ENCODE results near the gene ACTMAP. TPM values are rescaled to one million over a fixed set of nuclear protein-coding genes. Genes with fewer than 3 reads are reported as not detected.

ACTMAP gene
- total and polyA plus RNA-seq, 2 of the 8 experiments (the other 6 are each of a cell fraction or from before 2014, with no cell fraction given) = 24.1 to 26.5 TPM

DNA sequence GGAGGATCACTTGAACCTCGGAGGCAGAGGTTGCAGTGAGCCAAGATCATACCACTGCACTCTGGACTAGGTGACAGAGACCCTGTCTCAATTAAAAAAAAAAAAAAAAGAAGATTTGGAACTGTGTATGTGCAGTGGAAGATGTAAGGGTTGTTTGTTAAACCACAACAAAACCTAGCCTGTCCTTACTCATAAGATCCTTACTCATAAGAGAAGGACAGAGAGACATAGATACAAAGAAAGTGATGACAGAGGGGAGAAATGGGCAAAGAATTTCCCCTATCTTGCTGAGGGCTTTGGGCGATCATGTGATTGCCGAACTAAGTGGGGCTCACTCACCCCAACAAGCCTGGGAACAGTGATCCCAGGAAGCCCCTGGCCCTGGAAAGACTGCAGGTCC is 25.4 kb downstream of the ACTMAP start:
- Histone ChIP-seq H3K27ac (ENCODE audit: low read depth, low read length) (no peak overlapping the region), H3K56ac (replicated peaks; ENCODE audit: insufficient read length, low read depth, low read length) (no peak overlapping the region), H3K4me3 (ENCODE audit: extremely low read depth in 1 of 4, insufficient read depth in 2 of 4, low read depth in 3 of 4, low read length in 4 of 4) (no peak overlapping the region), H2BK5ac (ENCODE audit: low read depth, low read length) (no peak overlapping the region), H4K8ac (ENCODE audit: extremely low read depth, insufficient read depth, low read length) (no peak overlapping the region), H4K91ac (replicated peaks; ENCODE audit: insufficient read length, low read length) (no peak overlapping the region), H3K4me1 (replicated peaks in 1 of 4; ENCODE audit: control insufficient read depth in 3 of 4, insufficient read depth in 4 of 4, low read length in 3 of 4) (no peaks in the 10 kb centered on the region), H3K79me2 (ENCODE audit: control insufficient read depth in 1 of 2, insufficient read depth in 2 of 2, low read length in 2 of 2) (peaks cover 0 to 12% of the 10 kb centered on the region in 2 experiments; a peak in 1 of 4 replicates), H2BK120ac (replicated peaks; ENCODE audit: low read depth, low read length) (no peak overlapping the region), H2BK15ac (ENCODE audit: low read length) (no peak overlapping the region), H3K9me3 (ENCODE audit: insufficient read depth in 2 of 2, low read depth in 1 of 2, low read length in 1 of 2) (no peaks in the 10 kb centered on the region), H3K27me3 (replicated peaks in 1 of 4; ENCODE audit: control insufficient read depth in 3 of 4, extremely low read depth in 1 of 4, insufficient read depth in 3 of 4, low read length in 3 of 4) (no peaks in the 10 kb centered on the region), H3K14ac (ENCODE audit: insufficient read length) (no peak overlapping the region), H2BK12ac (ENCODE audit: low read depth, low read length) (no peak overlapping the region), H3K4me2 (ENCODE audit: insufficient read depth in 1 of 2, low read depth in 2 of 2, low read length in 2 of 2) (no peak overlapping the region), H2BK20ac (ENCODE audit: low read length) (no peak overlapping the region), H4K5ac (ENCODE audit: insufficient read length, low read depth, low read length) (no peak overlapping the region), H3K79me1 (ENCODE audit: low read depth, low read length) (peaks cover 7% of the 10 kb centered on the region), H3K23me2 (ENCODE audit: low read depth, low read length) (no peaks in the 10 kb centered on the region), H2AK5ac (ENCODE audit: low read depth, low read length) (no peak overlapping the region), H3K9ac (replicated peaks in 1 of 4; ENCODE audit: extremely low read depth in 1 of 4, low read depth in 3 of 4, low read length in 3 of 4) (no peak overlapping the region), H3K4ac (replicated peaks; ENCODE audit: insufficient read length, low read depth, low read length) (no peak overlapping the region), H4K20me1 (replicated peaks in 1 of 2; ENCODE audit: control insufficient read depth in 1 of 2, insufficient read depth in 2 of 2, low read length in 2 of 2) (no peaks in the 10 kb centered on the region), H2AFZ (ENCODE audit: low read length) (no peak overlapping the region), H3K23ac (ENCODE audit: insufficient read length) (no peak overlapping the region), H3K18ac (ENCODE audit: extremely low read depth, low read length) (no peak overlapping the region), H3K36me3 (ENCODE audit: control insufficient read depth in 2 of 4, insufficient read depth in 4 of 4, low read length in 3 of 4) (peaks cover 0 to 10% (median 2%) of the 10 kb centered on the region in 4 experiments; a peak in 4 of 8 replicates)
- FAIRE-seq (no peak), DNase-seq (ENCODE audit: low read depth in 1 of 2, low spot score in 2 of 2) (no peak)
- ChIA-PET POLR2A (ENCODE audit: partially characterized antibody) (interaction anchor here (1.0 to 2.6 kb wide), 3 partner anchors 11 to 33 kb away, joined by 4 to 9 read pairs (median 4); no protein-coding TSS in a partner anchor), CTCF (ENCODE audit: partially characterized antibody) (interaction anchor here (0.5 kb wide), 1 partner anchor 825 kb away, joined by 5 read pairs; no protein-coding TSS in a partner anchor)
- WGBS, 2 experiments (ENCODE audit: extremely low coverage in 1 of 2, insufficient coverage in 1 of 2, insufficient read length in 1 of 2, insufficient replicate concordance in 2 of 2, low coverage in 1 of 2, low lambda C conversion rate in 2 of 2, missing lambda C conversion rate in 1 of 2) = 97% methylated on average over 3 of the region's 3 CpGs; no CpG with 5 or more reads in 1 of the 2 experiments
- TF ChIP-seq SIRT6 (IDR thresholded peaks at IDR 0.05; ENCODE audit: low read length) (no peak), CREB1 (IDR thresholded peaks at IDR 0.05) (no peak), SP1 (IDR thresholded peaks at IDR 0.05; ENCODE audit: low read depth, low read length) (no peak), CEBPB (IDR thresholded peaks at IDR 0.05; ENCODE audit: low read depth, low read length) (no peak), RBBP5 (IDR thresholded peaks at IDR 0.05; ENCODE audit: borderline replicate concordance, low read depth, low read length) (no peak), CHD2 (IDR thresholded peaks at IDR 0.05; ENCODE audit: low read length) (no peak), SP4 (IDR thresholded peaks at IDR 0.05; ENCODE audit: low read length) (no peak), SUZ12 (IDR thresholded peaks at IDR 0.05; ENCODE audit: low read length) (no peak), GTF2F1 (IDR thresholded peaks at IDR 0.05; ENCODE audit: borderline replicate concordance, low read depth, low read length) (no peak), KDM1A (IDR thresholded peaks at IDR 0.05; ENCODE audit: borderline replicate concordance, low read length) (no peak), EGR1 (IDR thresholded peaks at IDR 0.05; ENCODE audit: borderline replicate concordance, low read depth, low read length) (no peak), TBP (IDR thresholded peaks at IDR 0.05; ENCODE audit: low read depth, low read length) (no peak)
- TF ChIP-seq, protein P1, sequence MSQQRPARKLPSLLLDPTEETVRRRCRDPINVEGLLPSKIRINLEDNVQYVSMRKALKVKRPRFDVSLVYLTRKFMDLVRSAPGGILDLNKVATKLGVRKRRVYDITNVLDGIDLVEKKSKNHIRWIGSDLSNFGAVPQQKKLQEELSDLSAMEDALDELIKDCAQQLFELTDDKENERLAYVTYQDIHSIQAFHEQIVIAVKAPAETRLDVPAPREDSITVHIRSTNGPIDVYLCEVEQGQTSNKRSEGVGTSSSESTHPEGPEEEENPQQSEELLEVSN (IDR thresholded peaks at IDR 0.05) = no peak
- TF ChIP-seq, protein P2, sequence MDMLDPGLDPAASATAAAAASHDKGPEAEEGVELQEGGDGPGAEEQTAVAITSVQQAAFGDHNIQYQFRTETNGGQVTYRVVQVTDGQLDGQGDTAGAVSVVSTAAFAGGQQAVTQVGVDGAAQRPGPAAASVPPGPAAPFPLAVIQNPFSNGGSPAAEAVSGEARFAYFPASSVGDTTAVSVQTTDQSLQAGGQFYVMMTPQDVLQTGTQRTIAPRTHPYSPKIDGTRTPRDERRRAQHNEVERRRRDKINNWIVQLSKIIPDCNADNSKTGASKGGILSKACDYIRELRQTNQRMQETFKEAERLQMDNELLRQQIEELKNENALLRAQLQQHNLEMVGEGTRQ (IDR thresholded peaks at IDR 0.05; ENCODE audit: low read length) = no peak

All from H1 (cell line).